C4-2B (cell line): Measurements from ENCODE around the gene OTOGL.
"Not testable (repeated sequence)": the region's sequence is repeated elsewhere in the genome, so short reads cannot be mapped to it uniquely, and the experiment has no call there.

Experiments used
- H3K27ac ChIP-seq: fragments of 450-650 bp; 2 replicates; pipeline ENCODE4 v1.5.1; 2017
- CTCF ChIP-seq: fragments of 450-650 bp; conservative IDR thresholded peaks from 2 replicates; pipeline ENCODE4 v1.5.1; 2017; ENCODE audit warnings: mild to moderate bottlenecking
- ZFX ChIP-seq: fragments of 450-650 bp; IDR thresholded peaks from 2 replicates; pipeline ENCODE4 v1.6.1; 2017

Gene OTOGL

GRCh38 chr12:80059875-80060274, 39.5 kb upstream of the OTOGL start:
- no peak for TF ChIP-seq CTCF
- H3K27ac ChIP-seq = no peak overlapping the region

- H3K27ac ChIP-seq = no peak overlapping the region
- TF ChIP-seq CTCF = no peak
- no peak for TF ChIP-seq ZFX
These were observed 35.1 kb upstream of the OTOGL start for GRCh38 chr12:80064269-80064668.

- H3K27ac ChIP-seq = no peak overlapping the region
- TF ChIP-seq CTCF (no peak), ZFX (no peak)
These were observed 34.4 kb upstream of the OTOGL start for GRCh38 chr12:80064951-80065350.

GRCh38 chr12:80068173-80068572, 31.2 kb upstream of the OTOGL start:
- no peak overlapping the region for H3K27ac ChIP-seq

GRCh38 chr12:80083892-80084614, 15.3 kb upstream of the OTOGL start:
- H3K27ac ChIP-seq = not testable (repeated sequence)

More at GRCh38 chr12:80068173-80068572, 31.2 kb upstream of the OTOGL start:
- TF ChIP-seq ZFX (no peak), CTCF (no peak)

- no peak overlapping the region for H3K27ac ChIP-seq
- TF ChIP-seq CTCF = no peak
- TF ChIP-seq ZFX = no peak
These were observed 13.3 kb upstream of the OTOGL start for GRCh38 chr12:80086025-80086424.

- no peak overlapping the region for H3K27ac ChIP-seq
- no peak for TF ChIP-seq CTCF
These were observed 11.7 kb upstream of the OTOGL start for GRCh38 chr12:80087486-80088213.
